Measurements from ENCODE around the gene HNRNPC. TPM values are rescaled to one million over a fixed set of nuclear protein-coding genes. Genes with fewer than 3 reads are reported as not detected.
"Not testable (repeated sequence)": the region's sequence is repeated elsewhere in the genome, so short reads cannot be mapped to it uniquely, and the experiment has no call there.

The HNRNPC gene
- total and polyA plus RNA-seq, 5 donors = 241 to 334 (median 302) TPM

DNA sequence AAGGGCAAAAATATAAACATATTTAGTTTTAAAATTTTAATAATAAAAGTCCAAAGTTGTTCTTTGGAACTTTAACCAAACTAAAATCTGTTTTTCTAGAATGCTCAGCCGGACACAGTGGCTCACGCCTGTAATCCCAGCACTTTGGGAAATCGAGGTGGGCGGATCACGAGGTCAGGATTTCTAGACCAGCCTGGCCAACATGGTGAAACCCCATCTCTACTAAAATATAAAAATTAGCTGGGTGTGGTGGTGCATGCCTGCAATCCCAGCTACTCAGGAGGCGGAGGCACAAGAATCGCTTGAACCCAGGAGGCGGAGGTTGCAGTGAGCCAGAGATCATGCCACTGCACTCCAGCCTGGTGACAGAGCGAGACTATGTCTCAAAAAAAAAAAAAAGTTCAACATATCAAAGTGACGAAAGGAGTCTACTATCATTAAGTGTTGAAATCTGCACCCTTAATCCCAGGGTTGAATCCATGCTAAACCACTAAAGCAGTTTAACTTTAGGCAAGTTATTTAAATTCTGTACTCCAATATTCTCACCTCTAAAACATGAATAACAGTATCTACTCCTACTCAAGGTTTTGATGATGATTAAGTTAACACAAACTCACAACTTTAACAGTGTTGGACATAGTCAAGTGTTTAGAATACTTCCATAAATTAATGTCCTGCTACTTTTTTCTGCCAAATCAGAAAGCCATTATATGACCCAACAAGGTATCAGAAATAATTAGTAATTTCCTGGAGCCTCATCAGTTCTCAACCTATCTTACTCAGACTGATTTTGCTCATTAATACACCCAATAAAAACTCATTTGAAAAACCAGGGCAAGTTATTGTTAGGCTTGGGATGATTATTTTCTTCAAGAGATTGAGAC, 11.0 kb downstream of the HNRNPC start:
- intact Hi-C loops (cut with DNase I) = no loop called here
- no peak overlapping the region for H3K27ac ChIP-seq (ENCODE audit: low read length)
- WGBS = 78% methylated on average over 10 of the region's 10 CpGs

DNA sequence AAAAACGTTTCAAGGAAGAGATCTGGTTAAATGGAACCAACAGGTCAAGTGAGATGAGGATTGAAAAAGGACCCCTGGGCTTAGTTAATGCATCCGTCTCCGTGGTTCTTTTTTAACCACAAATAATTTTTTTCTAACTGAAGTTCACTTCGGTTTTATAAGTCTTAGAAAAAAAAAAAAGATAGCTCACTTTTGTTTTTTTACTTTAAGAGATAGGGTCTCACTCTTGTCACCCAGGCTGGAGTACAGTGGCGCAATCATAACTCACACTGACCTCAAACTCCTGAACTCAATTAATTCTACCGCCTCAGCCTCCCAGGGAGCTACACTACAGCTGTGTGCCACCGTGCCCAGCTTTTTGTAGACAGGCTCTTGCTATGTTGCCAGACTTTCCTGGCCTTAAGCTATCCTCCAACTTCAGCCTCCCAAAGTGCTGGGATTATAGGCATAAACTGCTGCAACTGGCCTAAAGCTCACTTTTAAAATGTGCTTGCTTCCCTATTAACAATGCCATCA, 11.8 kb downstream of the HNRNPC start:
- DNase-seq = no peak
- ATAC-seq = peak in 1 of 2 donors; percentile 9
- Histone ChIP-seq H3K4me1 (ENCODE audit: control insufficient read depth, insufficient read depth, low read length) (peaks cover 10% of the 10 kb centered on the region), H3K4me3 (ENCODE audit: low read length) (no peak overlapping the region), H3K9me3 (ENCODE audit: control insufficient read depth, low read length) (no peaks in the 10 kb centered on the region), H3K27ac (ENCODE audit: low read length) (no peak overlapping the region), H3K27me3 (ENCODE audit: control insufficient read depth, insufficient read depth) (no peaks in the 10 kb centered on the region)
- intact Hi-C loops (cut with DNase I) = no loop called here
- 48% methylated on average over 7 of the region's 7 CpGs for WGBS

More for the DNA sequence above, 11.0 kb downstream of the HNRNPC start:
- H3K9me3 ChIP-seq (ENCODE audit: control insufficient read depth, low read length) = no peaks in the 10 kb centered on the region
- no peak overlapping the region for H3K4me3 ChIP-seq (ENCODE audit: low read length)
- H3K4me1 ChIP-seq (ENCODE audit: control insufficient read depth, insufficient read depth, low read length) = peaks cover 11% of the 10 kb centered on the region
- no peaks in the 10 kb centered on the region for H3K27me3 ChIP-seq (ENCODE audit: control insufficient read depth, insufficient read depth)
- DNase-seq (no peak), ATAC-seq (no peak)

DNA sequence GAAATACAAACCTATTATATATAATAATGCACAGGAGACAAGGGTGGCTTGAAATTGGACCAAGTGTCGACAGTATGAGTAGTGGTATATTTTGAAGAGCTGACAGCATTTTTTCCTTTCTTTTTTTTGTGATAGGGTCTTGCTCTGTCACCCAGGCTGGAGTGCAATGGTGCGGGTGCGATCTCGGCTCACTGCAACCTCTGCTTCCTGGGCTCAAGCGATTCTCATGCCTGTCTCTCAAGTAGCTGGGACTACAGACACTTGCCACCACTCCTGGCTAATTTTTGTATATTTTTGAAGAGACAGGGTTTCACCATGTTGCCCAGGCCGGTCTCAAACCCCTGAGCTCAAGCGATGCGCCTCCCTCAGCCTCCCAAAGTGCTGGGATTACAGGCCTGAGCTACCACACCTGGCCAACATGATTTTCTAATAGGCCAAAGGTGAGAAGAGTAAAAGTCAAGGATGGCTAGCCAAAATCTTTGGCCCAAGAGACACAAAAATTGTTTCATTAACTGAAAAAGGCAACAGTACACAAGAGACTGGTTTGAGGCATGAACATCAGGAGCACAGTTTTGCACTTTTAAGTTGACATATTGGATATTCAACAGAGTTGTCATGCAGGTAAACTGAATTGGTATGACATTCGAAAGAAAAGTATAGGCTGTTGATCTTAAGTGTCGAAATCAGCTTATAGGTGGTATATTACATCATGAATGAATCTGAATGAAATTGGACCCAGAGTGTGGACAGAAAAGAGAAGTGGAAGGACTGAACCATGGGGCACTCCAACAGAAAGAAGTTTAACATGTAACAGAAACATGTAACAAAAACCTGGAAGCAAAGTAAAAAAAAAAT, 12.5 kb downstream of the HNRNPC start:
- no peaks in the 10 kb centered on the region for H3K27me3 ChIP-seq (ENCODE audit: control insufficient read depth, insufficient read depth)
- peaks cover 8% of the 10 kb centered on the region for H3K4me1 ChIP-seq (ENCODE audit: control insufficient read depth, insufficient read depth, low read length)
- ATAC-seq (no peak), DNase-seq (no peak)
- H3K4me3 ChIP-seq (ENCODE audit: low read length) = no peak overlapping the region
- 88% methylated on average over 10 of the region's 10 CpGs for WGBS
- H3K27ac ChIP-seq (ENCODE audit: low read length) = no peak overlapping the region
- H3K9me3 ChIP-seq (ENCODE audit: control insufficient read depth, low read length) = no peaks in the 10 kb centered on the region
- intact Hi-C loops (cut with DNase I) = no loop called here

DNA sequence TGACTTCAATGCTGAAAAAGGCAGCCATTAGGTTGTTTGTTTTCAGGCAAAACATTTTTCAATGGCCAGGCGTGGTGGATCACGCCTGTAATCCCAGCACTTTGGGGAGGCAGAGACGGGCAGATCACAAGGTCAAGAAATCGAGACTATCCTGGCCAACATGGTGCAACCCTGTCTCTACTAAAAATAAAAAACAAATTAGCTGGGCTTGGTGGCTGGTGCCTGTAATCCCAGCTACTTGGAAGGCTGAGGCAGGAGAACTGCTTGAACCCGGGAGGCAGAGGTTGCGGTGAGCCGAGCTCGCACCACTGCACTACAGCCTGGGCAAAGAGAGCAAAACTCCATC, 13.2 kb downstream of the HNRNPC start:
- intact Hi-C loops (cut with DNase I); H3K4me1 ChIP-seq (ENCODE audit: control insufficient read depth, insufficient read depth, low read length); H3K27me3 ChIP-seq (ENCODE audit: control insufficient read depth, insufficient read depth); H3K9me3 ChIP-seq (ENCODE audit: control insufficient read depth, low read length); DNase-seq; ATAC-seq; H3K27ac ChIP-seq (ENCODE audit: low read length); H3K4me3 ChIP-seq (ENCODE audit: low read length): not testable (repeated sequence)
- WGBS = 88% methylated on average over 8 of the region's 8 CpGs

DNA sequence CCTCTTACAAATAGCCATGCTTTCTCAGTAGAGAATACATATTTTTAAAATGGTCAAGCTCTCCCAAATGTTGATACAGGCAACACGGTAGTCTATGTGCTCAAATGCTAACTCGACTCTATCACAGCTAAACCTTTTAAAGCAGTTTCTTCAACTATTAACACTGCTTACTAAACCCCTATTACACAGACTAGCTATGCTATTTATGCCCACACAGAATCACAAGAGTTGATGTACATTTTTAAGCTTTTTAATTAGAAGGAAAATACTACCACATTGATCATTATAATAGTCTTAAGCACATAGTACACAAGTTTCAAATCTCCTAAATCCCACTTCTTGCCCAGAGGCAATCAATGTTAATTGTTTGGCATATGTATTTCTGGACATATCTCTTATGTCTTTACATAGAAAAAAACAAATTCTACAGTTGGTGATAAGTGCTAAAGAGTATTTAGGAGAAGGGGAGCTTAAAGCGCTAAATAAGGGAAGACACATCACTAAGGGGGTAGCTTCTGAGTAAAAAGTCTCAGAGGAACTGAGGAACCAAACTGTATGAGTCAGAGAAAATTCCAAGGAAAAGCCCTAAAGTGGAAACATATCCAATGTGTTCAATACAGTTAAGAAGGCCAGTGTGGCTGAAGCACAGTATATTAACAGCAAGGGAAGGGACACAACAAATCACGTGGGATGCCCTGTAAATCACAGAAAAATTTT, 13.7 kb downstream of the HNRNPC start:
- no peak overlapping the region for H3K4me3 ChIP-seq (ENCODE audit: low read length)
- no peak overlapping the region for H3K27ac ChIP-seq (ENCODE audit: low read length)
- intact Hi-C loops (cut with DNase I) = no loop called here
- H3K27me3 ChIP-seq (ENCODE audit: control insufficient read depth, insufficient read depth) = no peaks in the 10 kb centered on the region
- ATAC-seq (no peak), DNase-seq (no peak)
- H3K4me1 ChIP-seq (ENCODE audit: control insufficient read depth, insufficient read depth, low read length) = peaks cover 8% of the 10 kb centered on the region
- WGBS = 67% methylated on average over 4 of the region's 4 CpGs
- no peaks in the 10 kb centered on the region for H3K9me3 ChIP-seq (ENCODE audit: control insufficient read depth, low read length)

DNA sequence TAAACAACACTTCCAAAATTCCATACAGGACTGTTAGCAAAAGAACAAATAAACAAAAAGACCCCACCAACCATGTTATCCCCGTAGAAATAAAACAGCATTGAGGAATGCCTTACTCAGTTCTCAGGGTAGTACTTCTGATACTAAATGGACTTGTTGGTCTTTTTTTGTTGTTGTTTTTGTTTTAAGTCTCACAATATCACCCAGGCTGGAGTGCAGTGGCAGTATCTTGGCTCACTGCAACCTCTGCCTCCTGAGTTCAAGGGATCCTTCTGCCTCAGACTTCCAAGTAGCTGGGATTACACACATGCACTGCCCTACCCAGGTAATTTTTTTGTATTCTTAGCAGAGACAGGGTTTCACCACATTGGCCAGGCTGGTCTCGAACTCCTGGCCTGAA, 17.1 kb downstream of the HNRNPC start:
- Histone ChIP-seq H3K27ac (ENCODE audit: low read length) (no peak overlapping the region), H3K4me1 (ENCODE audit: control insufficient read depth, insufficient read depth, low read length) (peaks cover 5% of the 10 kb centered on the region), H3K9me3 (ENCODE audit: control insufficient read depth, low read length) (no peaks in the 10 kb centered on the region), H3K4me3 (ENCODE audit: low read length) (no peak overlapping the region), H3K27me3 (ENCODE audit: control insufficient read depth, insufficient read depth) (no peaks in the 10 kb centered on the region)
- 90% methylated on average over 2 of the region's 2 CpGs for whole genome bisulfite sequencing
- intact Hi-C loops (cut with DNase I) = no loop called here
- ATAC-seq = no peak
- DNase-seq = no peak

DNA sequence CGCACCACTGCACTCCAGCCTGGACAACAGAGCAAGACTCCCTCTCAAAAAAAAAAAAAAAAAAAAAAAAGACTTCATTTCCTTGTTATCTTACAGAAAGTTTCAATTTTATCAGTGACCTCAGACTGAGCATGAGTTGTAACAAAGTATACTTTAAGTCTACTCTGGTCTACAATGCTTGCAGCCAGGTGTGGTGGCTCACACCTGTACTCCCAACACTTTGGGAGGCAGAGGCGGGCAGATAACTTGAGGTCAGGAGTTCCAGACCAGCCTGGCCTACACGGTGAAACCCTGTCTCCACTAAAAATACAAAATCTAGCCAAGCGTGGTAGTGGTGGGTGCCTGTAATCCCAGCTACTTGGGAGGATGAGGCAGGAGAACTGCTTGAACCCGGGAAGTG, 18.0 kb downstream of the HNRNPC start:
- WGBS = 94% methylated on average over 5 of the region's 5 CpGs
- Histone ChIP-seq H3K4me1 (ENCODE audit: control insufficient read depth, insufficient read depth, low read length) (peaks cover 2% of the 10 kb centered on the region), H3K4me3 (ENCODE audit: low read length) (no peak overlapping the region), H3K9me3 (ENCODE audit: control insufficient read depth, low read length) (no peaks in the 10 kb centered on the region), H3K27me3 (ENCODE audit: control insufficient read depth, insufficient read depth) (no peaks in the 10 kb centered on the region), H3K27ac (ENCODE audit: low read length) (no peak overlapping the region)
- ATAC-seq = no peak
- intact Hi-C loops (cut with DNase I) = no loop called here
- DNase-seq = no peak

DNA sequence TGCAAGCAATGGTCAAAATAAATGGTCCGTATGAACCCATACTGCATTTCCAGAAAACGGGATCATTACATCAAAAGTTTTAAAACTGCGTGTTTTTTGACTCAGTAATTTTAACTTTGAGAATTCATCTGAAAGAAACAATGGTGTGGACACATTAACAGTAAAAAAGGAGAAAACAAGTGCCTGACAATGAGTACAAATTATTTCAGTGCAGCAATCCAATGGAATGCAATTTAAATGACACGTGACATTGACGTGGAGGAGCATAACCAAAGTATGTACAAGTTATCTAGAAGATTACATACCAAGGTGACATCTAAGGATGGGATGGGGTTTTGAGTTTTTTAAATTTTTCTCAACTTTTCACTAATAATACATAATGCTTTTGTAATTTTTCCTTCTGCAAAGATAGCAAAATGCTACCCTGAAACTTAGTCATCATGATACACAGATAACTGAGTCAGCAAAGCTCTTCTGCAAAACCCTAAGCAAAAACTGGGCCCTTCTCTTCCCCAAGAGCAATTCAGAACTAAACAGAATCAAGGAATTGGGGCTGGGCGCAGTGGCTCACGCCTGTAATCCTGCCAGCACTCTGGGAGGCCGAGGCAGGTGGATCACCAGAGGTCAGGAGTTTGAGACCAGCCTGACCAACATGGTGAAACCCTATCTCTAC, 20.4 kb downstream of the HNRNPC start:
- no peak for ATAC-seq
- no peak overlapping the region for H3K4me3 ChIP-seq (ENCODE audit: low read length)
- no peaks in the 10 kb centered on the region for H3K27me3 ChIP-seq (ENCODE audit: control insufficient read depth, insufficient read depth)
- 90% methylated on average over 8 of the region's 8 CpGs for WGBS
- intact Hi-C loops (cut with DNase I) = loop anchor here in 1 of 4 donors (10.0 kb wide), 1 partner anchor 136 kb away; the partner anchor contains the start of gene SUPT16H
- H3K9me3 ChIP-seq (ENCODE audit: control insufficient read depth, low read length) = no peaks in the 10 kb centered on the region
- peaks cover 2% of the 10 kb centered on the region for H3K4me1 ChIP-seq (ENCODE audit: control insufficient read depth, insufficient read depth, low read length)
- no peak for DNase-seq
- H3K27ac ChIP-seq (ENCODE audit: low read length) = no peak overlapping the region

DNA sequence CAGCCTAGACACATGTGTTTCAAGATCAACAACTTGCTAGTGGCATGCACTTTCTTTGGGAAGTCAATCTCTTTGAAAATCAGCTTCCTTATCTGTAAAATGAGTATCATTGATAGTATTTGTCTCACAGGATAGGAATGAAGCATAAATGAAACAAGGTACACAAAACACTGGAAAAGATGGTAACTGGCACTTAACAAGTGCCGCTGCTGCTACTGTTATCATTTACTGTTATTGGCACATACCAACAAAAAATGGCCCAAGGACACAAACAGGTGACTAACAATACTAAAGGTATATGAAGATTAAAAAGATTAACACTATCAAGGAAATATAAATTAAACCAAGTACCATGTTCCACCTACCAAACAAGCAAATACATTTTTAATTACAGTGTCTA, 20.9 kb downstream of the HNRNPC start:
- 96% methylated on average over 1 of the region's 1 CpG for WGBS
- H3K4me1 ChIP-seq (ENCODE audit: control insufficient read depth, insufficient read depth, low read length) = no peaks in the 10 kb centered on the region
- ATAC-seq = no peak

DNA sequence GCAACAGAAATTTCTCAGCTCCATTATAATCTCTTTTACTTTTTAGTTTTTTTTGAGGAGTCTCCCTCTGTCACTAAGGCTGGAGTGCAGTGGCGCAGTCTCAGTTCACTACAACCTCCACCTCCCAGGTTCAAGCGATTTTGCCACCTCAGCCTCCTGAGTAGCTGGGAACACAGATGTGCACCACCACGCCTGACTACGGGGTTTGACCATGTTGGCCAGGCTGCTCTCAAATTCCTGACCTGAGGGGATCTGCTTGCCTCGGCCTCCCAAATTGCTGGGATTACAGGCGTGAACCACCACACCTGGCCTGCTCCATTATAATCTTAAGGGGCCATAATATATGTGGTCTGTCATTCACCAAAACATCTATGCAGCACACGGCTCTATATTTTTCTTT, 23.4 kb downstream of the HNRNPC start:
- WGBS = 95% methylated on average over 7 of the region's 7 CpGs
- no peak for DNase-seq
- H3K27ac ChIP-seq (ENCODE audit: low read length) = no peak overlapping the region

More for the DNA sequence above, 20.9 kb downstream of the HNRNPC start:
- intact Hi-C loops (cut with DNase I) = loop anchor here in 1 of 4 donors (10.0 kb wide), 1 partner anchor 136 kb away; the partner anchor contains the start of gene SUPT16H
- Histone ChIP-seq H3K9me3 (ENCODE audit: control insufficient read depth, low read length) (no peaks in the 10 kb centered on the region), H3K27me3 (ENCODE audit: control insufficient read depth, insufficient read depth) (no peaks in the 10 kb centered on the region), H3K4me3 (ENCODE audit: low read length) (no peak overlapping the region), H3K27ac (ENCODE audit: low read length) (no peak overlapping the region)
- no peak for DNase-seq

More for the DNA sequence above, 23.4 kb downstream of the HNRNPC start:
- intact Hi-C loops (cut with DNase I) = loop anchor here in 1 of 4 donors (10.0 kb wide), 1 partner anchor 139 kb away; the partner anchor contains the start of gene SUPT16H
- Histone ChIP-seq H3K9me3 (ENCODE audit: control insufficient read depth, low read length) (no peaks in the 10 kb centered on the region), H3K27me3 (ENCODE audit: control insufficient read depth, insufficient read depth) (no peaks in the 10 kb centered on the region), H3K4me3 (ENCODE audit: low read length) (no peak overlapping the region), H3K4me1 (ENCODE audit: control insufficient read depth, insufficient read depth, low read length) (peaks cover 4% of the 10 kb centered on the region)
- ATAC-seq = no peak
